Peyer's patch (tissue), 4 donors: ENCODE data around the gene TTC34.

Source experiments
- CTCF ChIP-seq, 6 experiments: fragments of 450-650 bp in 4 of 6; fragments of 200-600 bp in 2 of 6; sonication (generic) in 1 of 6; IDR thresholded peaks; one replicate each; pipeline ENCODE4 v1.5.1; 2017 to 2019; ENCODE audit warnings: antibody characterized with exemption in 6 of 6, mild to moderate bottlenecking in 3 of 6, moderate library complexity in 1 of 6
- POLR2A ChIP-seq, 2 donors: fragments of 450-650 bp; IDR thresholded peaks; one replicate each; pipeline ENCODE4 v1.5.1; 2017; ENCODE audit warnings: antibody characterized with exemption in 2 of 2, mild to moderate bottlenecking in 2 of 2, moderate library complexity in 2 of 2

GRCh38 chr1:2789986-2790581 is 11.4 kb downstream of the TTC34 start:
- TF ChIP-seq POLR2A (IDR thresholded peaks at IDR 0.05) (no peak), CTCF (IDR thresholded peaks at IDR 0.05) (no peak)
